NCI-H774 (cell line): ENCODE data around the gene ERCC6L2.

Source experiments
- DNase-seq: peaks from one replicate; lab custom pipeline; 2025; lab: John Stamatoyannopoulos, UW

Gene ERCC6L2, protein sequence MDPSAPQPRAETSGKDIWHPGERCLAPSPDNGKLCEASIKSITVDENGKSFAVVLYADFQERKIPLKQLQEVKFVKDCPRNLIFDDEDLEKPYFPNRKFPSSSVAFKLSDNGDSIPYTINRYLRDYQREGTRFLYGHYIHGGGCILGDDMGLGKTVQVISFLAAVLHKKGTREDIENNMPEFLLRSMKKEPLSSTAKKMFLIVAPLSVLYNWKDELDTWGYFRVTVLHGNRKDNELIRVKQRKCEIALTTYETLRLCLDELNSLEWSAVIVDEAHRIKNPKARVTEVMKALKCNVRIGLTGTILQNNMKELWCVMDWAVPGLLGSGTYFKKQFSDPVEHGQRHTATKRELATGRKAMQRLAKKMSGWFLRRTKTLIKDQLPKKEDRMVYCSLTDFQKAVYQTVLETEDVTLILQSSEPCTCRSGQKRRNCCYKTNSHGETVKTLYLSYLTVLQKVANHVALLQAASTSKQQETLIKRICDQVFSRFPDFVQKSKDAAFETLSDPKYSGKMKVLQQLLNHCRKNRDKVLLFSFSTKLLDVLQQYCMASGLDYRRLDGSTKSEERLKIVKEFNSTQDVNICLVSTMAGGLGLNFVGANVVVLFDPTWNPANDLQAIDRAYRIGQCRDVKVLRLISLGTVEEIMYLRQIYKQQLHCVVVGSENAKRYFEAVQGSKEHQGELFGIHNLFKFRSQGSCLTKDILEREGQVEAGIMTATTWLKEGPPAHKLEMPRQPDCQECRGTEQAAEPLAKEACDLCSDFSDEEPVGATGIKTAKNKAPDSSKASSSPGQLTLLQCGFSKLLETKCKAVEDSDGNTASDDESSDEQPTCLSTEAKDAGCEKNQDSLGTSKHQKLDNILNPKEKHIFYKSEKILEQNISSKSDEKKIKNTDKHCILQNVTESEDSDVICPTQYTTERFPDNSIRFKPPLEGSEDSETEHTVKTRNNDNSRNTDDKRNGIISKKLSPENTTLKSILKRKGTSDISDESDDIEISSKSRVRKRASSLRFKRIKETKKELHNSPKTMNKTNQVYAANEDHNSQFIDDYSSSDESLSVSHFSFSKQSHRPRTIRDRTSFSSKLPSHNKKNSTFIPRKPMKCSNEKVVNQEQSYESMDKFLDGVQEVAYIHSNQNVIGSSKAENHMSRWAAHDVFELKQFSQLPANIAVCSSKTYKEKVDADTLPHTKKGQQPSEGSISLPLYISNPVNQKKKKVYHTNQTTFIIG (N-terminal part only)

DNA sequence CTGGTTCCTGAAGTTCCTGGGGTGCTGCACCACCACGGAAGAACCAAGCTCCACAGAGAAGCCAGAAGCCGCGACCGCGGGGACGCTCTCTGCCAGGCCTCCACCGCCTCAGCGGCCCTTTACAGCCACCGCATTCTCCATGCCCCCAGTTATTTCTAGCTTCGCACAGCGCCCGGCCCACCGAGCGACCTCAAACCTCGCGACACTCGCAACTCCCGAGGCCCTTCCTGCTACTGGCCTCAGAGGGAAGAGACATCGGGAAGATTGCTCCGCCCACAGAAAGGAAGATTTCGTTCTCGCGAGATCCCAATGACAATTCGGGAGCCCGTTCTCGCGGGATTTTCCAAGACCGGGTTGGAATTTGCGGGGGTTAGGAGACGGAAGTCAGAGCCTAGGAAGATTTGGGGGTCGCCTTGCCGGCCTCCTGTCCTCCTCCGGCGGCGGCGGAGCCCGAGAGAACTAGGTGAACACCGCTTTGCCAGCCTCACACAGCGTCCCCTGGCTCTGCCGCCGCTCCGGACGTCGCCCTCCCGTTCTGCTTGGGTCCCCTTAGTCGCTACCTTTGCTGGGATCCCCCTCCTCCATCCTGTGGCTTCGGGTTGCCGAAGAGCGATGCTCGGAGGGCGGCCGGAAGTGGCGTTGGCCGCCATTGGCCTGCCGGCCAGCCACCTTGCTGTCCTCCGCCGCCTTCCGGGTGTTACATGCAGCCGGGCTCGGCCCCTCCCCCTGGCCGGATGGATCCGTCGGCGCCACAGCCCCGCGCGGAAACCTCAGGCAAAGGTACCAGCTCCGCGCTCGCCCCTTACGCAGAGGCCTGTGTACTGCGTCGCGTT is at the start of gene ERCC6L2:
Gene ERCC6L2, plus strand, starts transcription at position 387 of the 833 bp plus-strand sequence. Its CDS starts 348 bp downstream, at position 735.
- DNase-seq, result peak; percentile 97

DNA sequence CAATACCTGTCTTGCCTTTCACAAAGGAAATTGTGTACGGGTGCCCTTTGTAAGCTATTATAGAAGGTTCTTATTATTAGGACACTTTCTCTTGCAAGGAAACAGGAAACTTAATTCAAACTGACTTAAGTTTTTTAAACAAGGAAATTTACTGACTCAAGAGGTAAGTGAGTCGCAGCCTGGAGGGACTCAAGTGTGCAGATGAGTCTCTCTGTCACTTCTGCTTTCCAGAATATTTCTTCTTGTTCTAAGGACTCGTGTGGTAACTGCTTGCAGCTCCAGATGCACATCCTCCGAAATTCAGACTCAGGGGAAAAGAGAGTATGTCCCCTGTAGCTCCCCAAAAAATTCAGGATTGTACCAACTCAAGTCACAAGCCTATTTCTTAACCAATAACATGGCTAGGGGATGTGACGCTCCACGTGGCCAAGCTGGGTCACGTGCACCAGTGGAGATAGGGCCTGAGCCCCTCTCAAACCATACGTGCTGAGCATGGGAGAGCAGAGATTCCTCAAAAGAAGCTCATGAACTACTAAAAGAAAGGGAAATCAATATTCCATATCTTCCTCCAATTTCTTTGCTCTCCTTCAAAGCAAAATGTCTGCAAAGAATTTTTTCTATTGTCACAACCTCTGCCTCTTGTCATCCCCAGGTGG is 49.2 kb upstream of the ERCC6L2 start:
- DNase-seq, result no peak

DNA sequence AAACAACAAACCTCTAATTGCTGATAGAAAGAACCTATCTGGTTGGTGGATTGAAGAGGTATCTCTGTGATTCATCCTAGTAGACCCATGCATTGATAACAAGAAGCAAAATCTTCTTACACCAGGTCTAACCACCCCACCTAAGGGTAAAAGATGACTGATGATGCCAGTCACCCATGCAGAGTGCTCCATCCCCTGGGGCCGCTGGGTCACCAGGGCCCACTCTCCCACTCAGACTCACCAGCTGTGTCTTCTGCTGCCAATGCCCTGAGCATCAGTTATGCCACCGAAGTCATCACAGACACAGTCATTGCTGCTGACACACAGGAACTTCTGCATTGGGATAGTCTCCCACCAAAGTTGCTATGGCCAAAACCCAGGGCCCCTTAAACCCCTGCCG is 44.7 kb upstream of the ERCC6L2 start:
- DNase-seq, result no peak

DNA sequence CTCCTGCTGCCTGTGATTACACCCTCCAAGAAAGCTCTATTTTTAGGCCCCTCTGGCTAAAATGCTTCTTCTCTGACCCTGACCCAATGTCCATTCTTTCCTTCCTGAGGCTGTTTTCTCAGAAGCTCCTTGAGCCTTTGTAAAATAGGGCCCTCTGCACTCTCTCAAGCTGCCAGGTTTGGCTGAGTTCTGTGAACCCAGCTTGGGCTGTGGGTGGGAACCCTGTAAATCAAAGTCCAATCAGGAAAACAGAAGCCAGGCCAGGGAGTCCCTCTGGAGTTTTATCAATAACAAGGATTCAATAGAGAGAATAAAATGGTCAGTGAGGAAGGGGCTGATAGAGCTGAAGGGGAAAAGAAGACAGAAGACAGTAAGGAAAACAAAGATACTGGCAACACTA is 43.7 kb upstream of the ERCC6L2 start:
- DNase-seq, result no peak

DNA sequence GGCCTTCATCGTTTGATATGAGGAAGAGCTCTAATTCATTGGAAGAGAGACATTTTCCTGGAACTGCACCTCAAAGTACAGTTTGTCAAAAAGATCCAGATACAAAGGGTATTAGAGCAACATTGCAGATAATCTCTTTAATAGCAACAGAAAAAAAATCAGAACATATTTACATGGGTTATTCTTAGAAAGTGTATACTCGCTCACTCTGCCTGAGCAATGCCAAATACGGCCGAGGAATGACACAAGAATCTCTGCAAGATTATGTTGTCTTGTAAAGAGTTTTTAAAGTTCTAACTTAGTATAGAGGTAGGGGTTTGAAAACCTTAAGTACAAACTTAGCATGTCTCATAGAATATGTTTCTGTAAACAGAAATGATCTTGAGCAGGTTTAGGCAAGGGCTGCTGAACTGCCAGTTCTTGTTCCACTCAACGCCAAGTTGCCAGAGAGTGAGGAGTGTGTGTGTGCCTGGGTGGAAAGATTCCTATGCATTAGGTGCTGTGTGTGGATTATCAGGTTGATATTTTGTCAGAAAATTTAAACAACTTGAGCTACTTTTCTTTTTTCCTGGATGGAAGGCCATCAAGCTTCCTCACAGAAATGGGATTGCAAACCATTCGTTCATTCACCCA is 41.8 kb upstream of the ERCC6L2 start:
- DNase-seq, result no peak

DNA sequence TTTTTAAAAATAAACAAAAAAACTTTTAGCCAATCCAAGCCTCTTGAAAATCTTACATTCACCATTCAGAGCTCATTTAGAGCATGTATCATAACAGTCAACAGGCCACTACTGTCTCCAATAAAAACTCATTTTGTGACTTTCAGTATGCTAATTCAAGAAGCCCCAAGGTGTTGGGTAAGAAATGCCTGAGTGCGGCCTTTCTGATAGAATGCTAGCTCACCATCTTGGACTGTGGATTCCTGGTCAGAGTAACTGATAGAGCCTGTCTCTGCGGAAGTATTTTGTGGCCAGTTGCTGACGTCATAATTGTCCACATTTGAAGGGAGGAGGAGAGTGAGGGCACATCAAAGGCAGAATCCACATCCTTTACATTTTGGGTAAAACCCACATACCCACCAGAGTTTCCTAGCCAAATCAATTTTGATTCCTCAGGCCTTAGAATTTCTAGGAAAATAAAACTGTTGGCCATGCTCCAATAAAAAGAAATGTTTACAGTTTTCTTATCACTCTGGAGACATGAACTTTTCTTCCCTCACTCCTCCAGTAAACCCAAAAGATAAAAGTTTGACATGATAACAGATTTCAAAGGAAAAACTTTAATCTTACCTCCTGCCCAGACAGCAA is 41.1 kb upstream of the ERCC6L2 start:
- DNase-seq, result no peak

DNA sequence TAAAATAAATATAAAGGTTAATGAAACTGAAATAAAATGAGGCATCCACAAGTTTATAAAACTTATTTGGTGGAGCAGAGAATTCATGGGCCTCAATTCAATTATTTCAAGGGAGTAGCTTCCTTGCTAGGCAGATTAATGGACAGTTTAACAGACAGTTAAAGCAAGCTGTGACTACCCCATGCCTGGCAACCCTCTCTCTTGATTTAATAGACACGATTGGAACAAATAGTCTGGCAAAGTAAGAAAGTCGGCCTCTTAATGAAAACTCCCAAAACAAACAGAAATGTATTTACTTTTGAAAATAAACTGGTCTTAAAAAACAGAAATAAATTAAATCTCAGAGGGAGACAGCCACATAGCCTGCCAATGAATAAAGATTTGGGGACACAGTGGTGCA is 40.1 kb upstream of the ERCC6L2 start:
- no peak for DNase-seq

DNA sequence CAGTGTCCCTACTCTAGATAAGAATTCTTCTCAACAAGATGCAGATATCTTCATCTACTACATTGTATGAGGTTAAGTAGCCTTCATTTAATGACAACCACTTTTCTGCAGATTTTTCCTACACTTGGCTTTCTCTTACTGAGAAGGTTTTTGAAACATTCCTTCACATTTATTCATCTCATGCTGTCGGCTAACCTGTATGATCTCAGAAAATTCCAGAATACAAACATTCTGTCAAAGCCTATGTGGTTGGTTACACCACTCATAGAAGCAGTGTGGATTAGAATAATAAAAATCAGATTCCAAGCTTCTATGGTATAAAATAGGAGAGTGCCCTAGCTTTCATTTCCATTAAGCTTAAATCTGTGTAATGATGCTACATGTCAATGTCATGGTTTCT is 39.4 kb upstream of the ERCC6L2 start:
- no peak for DNase-seq

DNA sequence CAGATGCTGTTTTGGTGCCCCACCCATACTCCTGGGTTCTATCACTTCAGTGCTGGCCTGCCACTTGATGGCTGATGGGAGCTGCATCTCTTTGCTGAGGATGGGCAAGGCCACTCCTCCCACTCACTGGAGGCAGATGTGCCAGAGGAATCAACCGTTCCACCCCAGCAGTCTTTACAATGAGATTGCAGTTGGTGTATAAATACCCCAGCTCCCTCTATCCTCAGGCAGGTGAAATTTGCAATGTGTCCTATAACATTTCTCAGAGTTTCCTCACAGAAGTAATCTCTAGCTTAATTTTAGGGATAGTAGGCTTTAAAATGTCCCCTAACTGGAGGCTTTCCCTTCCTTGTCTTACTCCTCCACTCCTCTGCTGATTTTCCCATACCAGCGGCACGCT is 36.5 kb upstream of the ERCC6L2 start:
- DNase-seq, result no peak

DNA sequence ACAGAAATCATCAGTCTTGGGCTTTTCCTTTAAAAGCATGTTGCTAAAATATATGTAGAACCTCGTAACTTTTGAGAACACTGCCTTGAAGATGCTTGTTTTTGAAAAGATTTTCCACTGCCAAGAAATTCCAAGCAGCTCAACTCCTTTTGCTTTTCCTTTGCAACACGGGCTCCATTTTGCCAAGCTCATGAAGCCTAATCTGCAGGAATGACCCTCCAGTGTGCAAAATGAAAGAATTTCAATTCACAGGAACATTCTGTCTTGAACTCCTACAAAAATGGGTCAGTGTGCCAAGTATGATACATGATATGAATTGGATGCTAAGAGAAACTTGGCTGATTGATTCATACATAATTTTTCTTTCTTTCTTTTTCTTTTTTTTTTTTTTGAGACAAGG is 35.4 kb upstream of the ERCC6L2 start:
- no peak for DNase-seq

DNA sequence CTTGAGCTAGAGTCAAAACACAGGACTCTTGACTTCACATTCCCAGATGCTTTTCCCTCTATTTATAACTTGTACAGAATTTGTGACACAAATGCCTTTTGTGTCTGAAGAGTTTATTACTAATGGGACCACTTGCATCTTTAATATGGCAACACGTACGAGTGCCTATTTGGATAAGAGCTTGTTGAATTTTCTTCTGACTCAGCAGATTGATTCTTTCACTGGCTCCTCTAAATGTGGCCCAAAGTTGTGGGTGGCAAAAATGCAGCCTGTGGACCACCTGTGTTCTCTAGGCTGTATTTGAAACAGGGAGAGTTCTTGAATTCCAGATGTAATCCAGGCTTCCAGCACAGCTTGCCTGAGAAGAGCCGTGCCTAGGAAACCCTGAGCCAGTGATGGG is 34.1 kb upstream of the ERCC6L2 start:
- DNase-seq, result no peak

DNA sequence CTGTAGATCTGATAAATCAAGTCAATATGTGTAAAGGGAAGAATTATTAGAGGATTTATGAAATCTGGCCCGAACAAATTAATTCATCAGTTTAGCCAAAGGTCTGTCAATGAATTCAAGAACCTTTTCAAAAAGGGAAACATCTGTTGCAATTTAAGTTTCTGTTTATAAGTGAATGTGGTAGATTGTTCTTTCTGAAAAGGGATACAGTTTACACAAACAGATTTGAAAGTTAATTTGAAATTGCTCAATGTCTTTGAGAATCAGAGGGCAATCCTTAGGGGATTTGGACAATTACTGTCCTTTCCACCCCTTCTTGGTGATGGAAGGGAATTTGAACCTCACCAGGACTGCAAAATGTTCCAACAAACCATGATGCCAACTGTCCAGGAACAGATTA is 29.7 kb upstream of the ERCC6L2 start:
- DNase-seq, result no peak

DNA sequence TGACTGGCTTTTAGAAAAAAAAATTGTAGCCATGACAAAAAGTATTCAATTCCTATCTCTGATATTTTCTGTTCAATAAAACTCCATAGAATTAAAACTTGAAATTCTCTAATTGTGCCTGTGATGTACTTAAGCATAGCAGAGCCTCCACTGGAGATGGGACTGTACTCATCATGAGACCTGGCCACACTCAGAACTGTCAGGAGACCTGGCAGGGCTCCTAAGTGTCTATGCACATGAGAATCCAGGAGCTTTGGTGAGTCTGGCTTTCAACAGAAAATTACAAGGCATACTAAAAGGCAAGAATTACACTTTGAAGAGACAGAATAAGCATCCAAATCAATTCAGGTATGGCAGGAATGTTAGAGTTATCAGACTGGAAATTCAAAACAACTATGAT is 26.7 kb upstream of the ERCC6L2 start:
- DNase-seq, result no peak

DNA sequence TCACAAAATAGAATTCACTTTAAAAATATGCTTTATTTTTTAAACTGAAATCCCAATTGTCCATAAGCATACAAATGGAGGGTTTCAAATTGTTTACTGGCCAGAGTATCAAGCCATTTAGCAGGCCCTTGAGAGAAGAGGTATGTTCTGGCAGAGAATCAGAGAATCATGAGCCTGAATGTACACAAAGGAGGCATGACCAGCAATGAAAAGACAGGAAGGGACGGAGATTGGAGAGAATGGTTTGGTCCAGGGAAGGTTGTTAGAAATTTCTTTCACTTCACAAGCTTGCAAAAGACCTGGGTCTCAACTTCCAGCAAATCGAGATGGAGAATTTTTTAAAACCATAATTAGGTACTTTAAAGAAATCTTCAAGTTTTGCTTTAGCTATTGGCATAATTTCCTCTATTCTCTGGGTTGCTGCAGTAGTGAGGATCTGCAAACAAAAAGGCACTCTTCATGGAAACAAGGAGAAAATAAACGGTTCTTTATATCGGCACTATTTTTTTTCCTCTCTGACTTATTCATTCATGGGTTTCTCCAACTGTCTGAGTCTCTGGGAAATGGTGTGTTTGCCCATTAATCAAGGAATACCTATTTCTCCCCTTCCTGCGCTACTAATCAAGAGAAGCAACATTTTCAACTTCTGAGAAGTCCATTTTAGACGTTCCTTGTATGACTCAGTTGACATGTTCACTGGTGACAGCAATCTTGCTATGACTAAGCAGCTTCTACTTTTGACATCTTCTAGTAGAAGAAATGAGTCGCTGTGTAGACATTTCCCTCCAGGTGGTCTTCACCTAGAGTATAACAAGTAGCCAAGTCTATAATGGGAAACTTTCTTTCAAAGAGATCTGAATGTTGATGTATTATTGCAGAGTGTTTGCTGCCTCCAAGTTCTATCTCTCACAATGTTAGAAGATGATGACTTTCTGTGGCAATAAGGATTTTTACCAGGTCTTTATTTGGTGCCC is 23.1 kb upstream of the ERCC6L2 start:
- peak; percentile 46 for DNase-seq

DNA sequence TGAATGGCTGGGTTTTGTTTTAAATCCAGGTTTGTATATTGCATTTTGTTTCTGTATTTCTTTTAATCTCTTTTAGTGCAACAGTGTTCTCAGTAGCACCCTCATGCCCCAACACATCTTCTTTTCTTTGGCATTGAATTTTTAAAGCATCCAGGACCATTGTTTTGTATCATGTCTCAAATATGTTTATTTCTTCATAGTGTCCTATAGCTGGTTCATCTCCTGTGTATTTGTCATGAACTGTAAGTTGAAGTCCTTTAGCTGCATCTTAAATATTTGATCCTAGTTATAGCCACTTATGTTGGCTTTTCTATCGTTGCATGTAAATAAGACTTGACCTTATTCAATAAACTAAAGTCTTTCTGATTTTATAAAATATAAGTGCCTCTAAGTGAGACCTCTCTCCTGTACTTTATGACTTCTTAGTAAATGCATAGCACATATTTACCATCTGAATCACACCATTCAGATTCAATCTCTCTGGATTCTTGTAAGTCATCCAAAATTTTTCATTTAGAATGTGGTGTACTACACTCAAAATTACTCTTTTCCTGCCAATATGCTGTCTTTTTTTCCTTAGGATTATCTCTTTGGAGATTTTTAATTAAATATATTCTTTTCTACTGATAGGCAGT is 21.0 kb upstream of the ERCC6L2 start:
- no peak for DNase-seq

DNA sequence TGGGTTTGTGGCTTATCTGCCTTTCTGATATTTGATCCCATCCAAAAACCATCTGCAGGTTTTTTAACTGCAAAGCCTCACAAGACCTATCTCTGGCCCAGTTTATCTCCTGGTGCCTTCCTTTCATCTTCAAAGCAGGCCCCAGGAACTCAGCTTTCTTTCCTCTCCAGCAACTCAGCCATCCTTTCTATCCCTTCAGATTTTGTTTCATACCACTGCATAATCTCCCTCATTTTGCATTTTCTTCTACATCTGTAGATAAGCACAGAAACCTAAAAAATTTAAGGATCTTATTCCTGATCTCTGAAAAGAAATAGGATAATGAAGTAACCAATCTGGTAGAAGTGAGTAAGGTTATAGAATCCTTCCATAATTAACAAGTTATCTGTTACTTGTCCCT is 19.5 kb upstream of the ERCC6L2 start:
- DNase-seq, result no peak

DNA sequence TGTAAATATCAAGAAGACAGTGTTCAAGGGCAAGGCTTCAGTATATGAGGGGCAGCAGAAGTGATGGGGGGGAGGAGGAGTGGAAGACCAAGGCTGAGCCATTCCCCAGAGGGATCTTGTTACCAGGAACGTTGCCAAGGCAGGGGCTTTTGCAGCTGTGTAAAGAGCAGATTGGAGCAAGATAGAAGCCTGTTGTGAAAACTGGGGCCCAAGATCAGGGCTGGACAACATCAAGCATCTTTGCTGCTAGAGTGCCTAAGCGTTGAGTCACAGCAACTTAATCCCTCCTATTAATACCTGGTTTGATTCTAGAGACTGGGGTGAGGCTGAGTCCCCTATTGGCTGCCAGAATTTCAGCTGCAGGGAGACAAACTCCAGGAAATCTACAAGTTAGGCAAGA is 18.4 kb upstream of the ERCC6L2 start:
- no peak for DNase-seq

DNA sequence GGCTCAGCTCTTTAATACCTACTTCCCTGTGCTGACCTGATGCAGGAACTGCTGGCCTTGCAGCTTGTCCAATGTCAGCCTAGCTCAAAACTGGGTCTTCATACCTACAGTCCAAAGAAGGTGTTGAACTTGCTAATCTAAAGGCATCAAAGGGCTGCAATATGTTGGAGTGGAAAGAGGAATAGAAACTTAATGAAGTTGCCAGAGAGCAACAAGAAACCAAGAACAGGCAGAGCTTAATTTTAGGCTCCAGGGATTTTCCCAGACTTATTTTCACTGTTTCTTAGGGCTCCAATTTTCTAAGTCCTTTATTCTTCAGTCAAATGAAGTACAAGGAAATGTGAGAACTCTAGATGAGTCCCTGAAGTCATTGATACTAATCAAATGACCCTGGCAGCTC is 17.6 kb upstream of the ERCC6L2 start:
- no peak for DNase-seq
